22Rv1 (cell line): Measurements from ENCODE around the gene MYO7B.

Source experiments
- H3K27ac ChIP-seq: fragments of 450-650 bp; 2 replicates; pipeline ENCODE4 v1.5.1; 2017
- CTCF ChIP-seq: fragments of 450-650 bp; IDR thresholded peaks from 2 replicates; pipeline ENCODE4 v1.5.1; 2017; ENCODE audit warnings: mild to moderate bottlenecking
- ZFX ChIP-seq: fragments of 450-650 bp; IDR thresholded peaks from 2 replicates; pipeline ENCODE4 v1.6.1; 2017; ENCODE audit warnings: antibody characterized with exemption, borderline replicate concordance

The MYO7B gene

GRCh38 chr2:127575941-127576432 lies 40.5 kb downstream of the MYO7B start:
- H3K27ac ChIP-seq, result no peak overlapping the region
- TF ChIP-seq CTCF (no peak), ZFX (no peak)

- TF ChIP-seq ZFX (no peak), CTCF (no peak)
- H3K27ac ChIP-seq, result no peak overlapping the region
These were observed 41.1 kb downstream of the MYO7B start for GRCh38 chr2:127576433-127577207.

GRCh38 chr2:127577208-127577475 lies 41.7 kb downstream of the MYO7B start:
- TF ChIP-seq ZFX, result no peak
- no peak for TF ChIP-seq CTCF
- no peak overlapping the region for H3K27ac ChIP-seq

- TF ChIP-seq CTCF, result no peak
- no peak for TF ChIP-seq ZFX
- no peak overlapping the region for H3K27ac ChIP-seq
These were observed 42.0 kb downstream of the MYO7B start for GRCh38 chr2:127577503-127577902.

GRCh38 chr2:127577973-127578372 lies 42.5 kb downstream of the MYO7B start:
- no peak for TF ChIP-seq ZFX
- no peak overlapping the region for H3K27ac ChIP-seq

- no peak overlapping the region for H3K27ac ChIP-seq
- TF ChIP-seq CTCF (no peak), ZFX (no peak)
These were observed 42.9 kb downstream of the MYO7B start for GRCh38 chr2:127578411-127578810.

GRCh38 chr2:127579231-127579630 lies 43.7 kb downstream of the MYO7B start:
- TF ChIP-seq CTCF, result no peak
- no peak for TF ChIP-seq ZFX
- no peak overlapping the region for H3K27ac ChIP-seq
